ENCODE results near the gene LCE6A.

LCE6A gene

DNA sequence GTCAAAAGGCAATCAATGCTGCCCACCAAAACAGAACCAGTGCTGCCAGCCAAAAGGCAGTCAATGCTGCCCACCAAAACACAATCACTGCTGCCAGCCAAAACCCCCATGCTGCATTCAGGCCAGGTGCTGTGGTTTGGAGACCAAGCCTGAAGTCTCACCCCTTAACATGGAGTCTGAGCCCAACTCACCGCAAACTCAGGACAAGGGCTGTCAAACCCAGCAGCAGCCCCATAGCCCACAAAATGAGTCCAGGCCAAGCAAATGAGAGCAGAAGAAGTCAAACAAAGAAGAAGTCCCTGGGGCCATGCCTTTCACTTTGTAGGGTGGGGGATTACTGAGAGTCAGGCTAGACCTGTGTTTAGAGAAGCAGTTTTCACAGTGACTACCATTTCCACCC, 41.9 kb downstream of the LCE6A start:
- WGBS (ENCODE audit: extremely low coverage, insufficient coverage, low lambda C conversion rate) = no CpG with 5 or more reads among the region's 1 CpG
- H2BK5ac ChIP-seq (ENCODE audit: low read length) = no peak overlapping the region

GRCh38 chr1:152884966-152885624, 42.4 kb downstream of the LCE6A start:
- H3K23ac ChIP-seq (ENCODE audit: low read length) = no peak overlapping the region
- H3K36me3 ChIP-seq (ENCODE audit: control insufficient read depth, insufficient read depth, low read length) = no peaks in the 10 kb centered on the region
- H3K56ac ChIP-seq (ENCODE audit: low read length) = no peak overlapping the region
- no peaks in the 10 kb centered on the region for H3K27me3 ChIP-seq (ENCODE audit: insufficient read depth, low read length, poor library complexity)
- no peak overlapping the region for H3K4me2 ChIP-seq (ENCODE audit: low read length)
- no peak overlapping the region for H2AK5ac ChIP-seq (ENCODE audit: low read length)
- no peaks in the 10 kb centered on the region for H3K79me2 ChIP-seq (ENCODE audit: control insufficient read depth, insufficient read depth, low read length)
- H3K9ac ChIP-seq (ENCODE audit: low read length) = no peak overlapping the region
- no peak overlapping the region for H2BK15ac ChIP-seq (replicated peaks; ENCODE audit: low read depth)
- no peak overlapping the region for H3K27ac ChIP-seq (ENCODE audit: low read depth, low read length)
- H4K8ac ChIP-seq (ENCODE audit: low read depth, low read length) = no peak overlapping the region
- no peaks in the 10 kb centered on the region for H3K79me1 ChIP-seq (ENCODE audit: low read length)
- WGBS (ENCODE audit: extremely low coverage, insufficient coverage, low lambda C conversion rate) = no CpG with 5 or more reads among the region's 4 CpGs
- H2BK120ac ChIP-seq (ENCODE audit: low read depth, low read length) = no peak overlapping the region
- no peak overlapping the region for H3K4me3 ChIP-seq (ENCODE audit: low read length)
- H3K18ac ChIP-seq (ENCODE audit: low read length) = no peak overlapping the region
- H3K4me1 ChIP-seq (ENCODE audit: control insufficient read depth, low read depth, low read length) = no peaks in the 10 kb centered on the region
- no peak overlapping the region for H2BK5ac ChIP-seq (ENCODE audit: low read length)
- DNase-seq = no peak
- H3K4ac ChIP-seq (ENCODE audit: low read depth, low read length) = no peak overlapping the region
- H4K5ac ChIP-seq (ENCODE audit: low read length) = no peak overlapping the region

More for the DNA sequence above, 41.9 kb downstream of the LCE6A start:
- Histone ChIP-seq H3K9ac (ENCODE audit: low read length) (no peak overlapping the region), H3K4me3 (ENCODE audit: low read length) (no peak overlapping the region), H3K4ac (ENCODE audit: low read depth, low read length) (no peak overlapping the region), H3K27me3 (ENCODE audit: insufficient read depth, low read length, poor library complexity) (no peaks in the 10 kb centered on the region), H3K56ac (ENCODE audit: low read length) (no peak overlapping the region), H4K5ac (ENCODE audit: low read length) (no peak overlapping the region), H2BK15ac (replicated peaks; ENCODE audit: low read depth) (no peak overlapping the region), H2AK5ac (ENCODE audit: low read length) (no peak overlapping the region), H4K8ac (ENCODE audit: low read depth, low read length) (no peak overlapping the region), H3K23ac (ENCODE audit: low read length) (no peak overlapping the region), H3K36me3 (ENCODE audit: control insufficient read depth, insufficient read depth, low read length) (no peaks in the 10 kb centered on the region), H3K4me1 (ENCODE audit: control insufficient read depth, low read depth, low read length) (no peaks in the 10 kb centered on the region), H3K27ac (ENCODE audit: low read depth, low read length) (no peak overlapping the region), H3K79me2 (ENCODE audit: control insufficient read depth, insufficient read depth, low read length) (no peaks in the 10 kb centered on the region), H3K79me1 (ENCODE audit: low read length) (no peaks in the 10 kb centered on the region), H3K18ac (ENCODE audit: low read length) (no peak overlapping the region), H3K4me2 (ENCODE audit: low read length) (no peak overlapping the region), H2BK120ac (ENCODE audit: low read depth, low read length) (no peak overlapping the region)
- DNase-seq = no peak

- Histone ChIP-seq H3K23ac (ENCODE audit: low read length) (no peak overlapping the region), H2BK120ac (ENCODE audit: low read depth, low read length) (no peak overlapping the region), H3K4me3 (ENCODE audit: low read length) (no peak overlapping the region), H4K8ac (ENCODE audit: low read depth, low read length) (no peak overlapping the region), H2BK15ac (replicated peaks; ENCODE audit: low read depth) (no peak overlapping the region), H3K27ac (ENCODE audit: low read depth, low read length) (no peak overlapping the region), H3K9ac (ENCODE audit: low read length) (no peak overlapping the region), H3K4me2 (ENCODE audit: low read length) (no peak overlapping the region), H3K4ac (ENCODE audit: low read depth, low read length) (no peak overlapping the region), H3K27me3 (ENCODE audit: insufficient read depth, low read length, poor library complexity) (no peaks in the 10 kb centered on the region), H2BK5ac (ENCODE audit: low read length) (no peak overlapping the region), H3K79me1 (ENCODE audit: low read length) (no peaks in the 10 kb centered on the region), H3K36me3 (ENCODE audit: control insufficient read depth, insufficient read depth, low read length) (no peaks in the 10 kb centered on the region), H3K4me1 (ENCODE audit: control insufficient read depth, low read depth, low read length) (no peaks in the 10 kb centered on the region), H3K56ac (ENCODE audit: low read length) (no peak overlapping the region), H4K5ac (ENCODE audit: low read length) (no peak overlapping the region), H3K79me2 (ENCODE audit: control insufficient read depth, insufficient read depth, low read length) (no peaks in the 10 kb centered on the region), H3K18ac (ENCODE audit: low read length) (no peak overlapping the region), H2AK5ac (ENCODE audit: low read length) (no peak overlapping the region)
- no CpG with 5 or more reads among the region's 3 CpGs for WGBS (ENCODE audit: extremely low coverage, insufficient coverage, low lambda C conversion rate)
- DNase-seq = no peak
Observed at GRCh38 chr1:152886085-152886484, 43.4 kb downstream of the LCE6A start.

GRCh38 chr1:152886758-152887409, 44.2 kb downstream of the LCE6A start:
- Histone ChIP-seq H2AK5ac (ENCODE audit: low read length) (no peak overlapping the region), H3K4ac (ENCODE audit: low read depth, low read length) (no peak overlapping the region), H3K79me2 (ENCODE audit: control insufficient read depth, insufficient read depth, low read length) (no peaks in the 10 kb centered on the region), H3K23ac (ENCODE audit: low read length) (no peak overlapping the region), H4K8ac (ENCODE audit: low read depth, low read length) (no peak overlapping the region), H3K4me3 (ENCODE audit: low read length) (no peak overlapping the region), H3K27ac (ENCODE audit: low read depth, low read length) (no peak overlapping the region), H3K79me1 (ENCODE audit: low read length) (no peaks in the 10 kb centered on the region), H2BK120ac (ENCODE audit: low read depth, low read length) (no peak overlapping the region), H3K4me2 (ENCODE audit: low read length) (no peak overlapping the region), H3K56ac (ENCODE audit: low read length) (no peak overlapping the region), H3K36me3 (ENCODE audit: control insufficient read depth, insufficient read depth, low read length) (no peaks in the 10 kb centered on the region), H4K5ac (ENCODE audit: low read length) (no peak overlapping the region), H3K9ac (ENCODE audit: low read length) (no peak overlapping the region), H2BK5ac (ENCODE audit: low read length) (no peak overlapping the region), H3K4me1 (ENCODE audit: control insufficient read depth, low read depth, low read length) (no peaks in the 10 kb centered on the region), H3K18ac (ENCODE audit: low read length) (no peak overlapping the region), H3K27me3 (ENCODE audit: insufficient read depth, low read length, poor library complexity) (no peaks in the 10 kb centered on the region), H2BK15ac (replicated peaks; ENCODE audit: low read depth) (no peak overlapping the region)
- DNase-seq = no peak
- no CpG with 5 or more reads among the region's 8 CpGs for WGBS (ENCODE audit: extremely low coverage, insufficient coverage, low lambda C conversion rate)

DNA sequence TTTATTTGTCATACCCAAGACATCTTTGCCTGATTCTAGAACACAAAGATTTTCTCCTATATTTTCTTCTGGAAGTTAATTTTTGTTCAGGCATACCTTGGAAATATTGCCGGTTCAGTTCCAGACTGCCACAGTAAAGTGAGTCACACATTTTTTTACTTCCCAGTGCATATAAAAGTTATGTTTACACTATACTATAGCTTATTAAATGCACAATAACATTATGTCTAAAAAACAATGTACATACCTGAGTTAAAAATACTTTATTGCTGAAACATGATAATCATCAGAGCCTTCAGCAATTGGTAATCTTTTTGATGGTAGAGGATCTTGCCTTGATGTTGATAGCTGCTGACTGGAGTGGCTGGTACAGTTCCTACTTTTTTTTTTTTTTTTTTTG, 45.5 kb downstream of the LCE6A start:
- H3K36me3 ChIP-seq (ENCODE audit: control insufficient read depth, insufficient read depth, low read length) = no peaks in the 10 kb centered on the region
- no CpG with 5 or more reads among the region's 1 CpG for WGBS (ENCODE audit: extremely low coverage, insufficient coverage, low lambda C conversion rate)

More for the DNA sequence above, 45.5 kb downstream of the LCE6A start:
- Histone ChIP-seq H3K27ac (ENCODE audit: low read depth, low read length) (no peak overlapping the region), H2BK120ac (ENCODE audit: low read depth, low read length) (no peak overlapping the region), H2BK15ac (replicated peaks; ENCODE audit: low read depth) (no peak overlapping the region), H3K56ac (ENCODE audit: low read length) (no peak overlapping the region), H3K9ac (ENCODE audit: low read length) (no peak overlapping the region), H3K79me1 (ENCODE audit: low read length) (no peaks in the 10 kb centered on the region), H3K4ac (ENCODE audit: low read depth, low read length) (no peak overlapping the region), H4K5ac (ENCODE audit: low read length) (no peak overlapping the region), H2AK5ac (ENCODE audit: low read length) (no peak overlapping the region), H3K79me2 (ENCODE audit: control insufficient read depth, insufficient read depth, low read length) (no peaks in the 10 kb centered on the region), H3K4me2 (ENCODE audit: low read length) (no peak overlapping the region), H2BK5ac (ENCODE audit: low read length) (no peak overlapping the region), H3K27me3 (ENCODE audit: insufficient read depth, low read length, poor library complexity) (no peaks in the 10 kb centered on the region), H3K18ac (ENCODE audit: low read length) (no peak overlapping the region), H3K4me1 (ENCODE audit: control insufficient read depth, low read depth, low read length) (no peaks in the 10 kb centered on the region), H4K8ac (ENCODE audit: low read depth, low read length) (no peak overlapping the region), H3K23ac (ENCODE audit: low read length) (no peak overlapping the region), H3K4me3 (ENCODE audit: low read length) (no peak overlapping the region)
- DNase-seq = no peak

Measured in mesendoderm (in vitro differentiated cells).